ENCODE measurements around the gene GNG3. TPM values are rescaled to one million over a fixed set of nuclear protein-coding genes. Genes with fewer than 3 reads are reported as not detected.

Gene GNG3
- total RNA-seq, 1 donor from 2014 or later: not detected

GRCh38 chr11:62666259-62666926 lies 41.1 kb upstream of the GNG3 start:
- Histone ChIP-seq H3K4me1 (peaks cover 52% of the 10 kb centered on the region), H3K9me3 (no peaks in the 10 kb centered on the region), H3K36me3 (peaks cover 28% of the 10 kb centered on the region), H3K27me3 (ENCODE audit: low read depth) (no peaks in the 10 kb centered on the region), H3K27ac (peak overlapping the region; percentile 91), H3K4me3 (peak overlapping the region; percentile 92)
- intact Hi-C loops (cut with DNase I): no loop called here
- DNase-seq: no peak
- TF ChIP-seq CTCF (IDR thresholded peaks at IDR 0.05): no peak
- ATAC-seq: no peak

- Histone ChIP-seq H3K36me3 (peaks cover 24% of the 10 kb centered on the region), H3K27me3 (ENCODE audit: low read depth) (no peaks in the 10 kb centered on the region), H3K27ac (no peak overlapping the region), H3K4me1 (peaks cover 56% of the 10 kb centered on the region), H3K4me3 (no peak overlapping the region), H3K9me3 (no peaks in the 10 kb centered on the region)
- no peak for ATAC-seq
- no peak for DNase-seq
- no peak for TF ChIP-seq CTCF (IDR thresholded peaks at IDR 0.05)
- intact Hi-C loops (cut with DNase I): no loop called here
Observed at GRCh38 chr11:62667460-62667859, 40.0 kb upstream of the GNG3 start.

- Histone ChIP-seq H3K27ac (no peak overlapping the region), H3K27me3 (ENCODE audit: low read depth) (no peaks in the 10 kb centered on the region), H3K9me3 (no peaks in the 10 kb centered on the region), H3K4me1 (peaks cover 54% of the 10 kb centered on the region), H3K4me3 (no peak overlapping the region), H3K36me3 (peaks cover 35% of the 10 kb centered on the region)
- no peak for DNase-seq
- intact Hi-C loops (cut with DNase I): no loop called here
- no peak for ATAC-seq
- no peak for TF ChIP-seq CTCF (IDR thresholded peaks at IDR 0.05)
Observed at GRCh38 chr11:62669420-62670161, 37.9 kb upstream of the GNG3 start.

- no peak for TF ChIP-seq CTCF (IDR thresholded peaks at IDR 0.05)
- no peak for DNase-seq
- peak; percentile 52 to 55 for ATAC-seq
- Histone ChIP-seq H3K27me3 (ENCODE audit: low read depth) (no peaks in the 10 kb centered on the region), H3K27ac (peak overlapping the region; percentile 93), H3K36me3 (peaks cover 49% of the 10 kb centered on the region), H3K4me1 (peaks cover 51% of the 10 kb centered on the region), H3K4me3 (peak overlapping the region; percentile 98), H3K9me3 (no peaks in the 10 kb centered on the region)
- intact Hi-C loops (cut with DNase I): no loop called here
Observed at GRCh38 chr11:62671236-62671607, 36.3 kb upstream of the GNG3 start.

- peaks cover 45% of the 10 kb centered on the region for H3K4me1 ChIP-seq
- H3K27ac ChIP-seq: peak within 1 kb of the TSS; percentile 93
- H3K9me3 ChIP-seq: no peaks in the 10 kb centered on the region
- H3K27me3 ChIP-seq (ENCODE audit: low read depth): no peaks in the 10 kb centered on the region
- no peak for TF ChIP-seq CTCF (IDR thresholded peaks at IDR 0.05)
- intact Hi-C loops (cut with DNase I): no loop called here
- DNase-seq (peak; percentile 83), ATAC-seq (peak; percentile 93 to 94)
- H3K36me3 ChIP-seq: peaks cover 49% of the 10 kb centered on the region
- peak within 1 kb of the TSS; percentile 98 for H3K4me3 ChIP-seq
Observed at GRCh38 chr11:62671608-62672389, 35.7 kb upstream of the GNG3 start, which contains the start of the genes LBHD1 and UQCC3. LBHD1 (minus strand) TSS chr11:62672267; CDS start chr11:62670031, 2,236 bp downstream. UQCC3 (plus strand) TSS chr11:62671673; CDS start chr11:62671746, 73 bp downstream.
